ENCODE data around the gene CCDC187. TPM values are rescaled to one million over a fixed set of nuclear protein-coding genes. Genes with fewer than 3 reads are reported as not detected.
"Not testable (repeated sequence)": the region's sequence is repeated elsewhere in the genome, so short reads cannot be mapped to it uniquely, and the experiment has no call there.

Gene CCDC187
- total RNA-seq, 1 donor from 2014 or later, result not detected

DNA sequence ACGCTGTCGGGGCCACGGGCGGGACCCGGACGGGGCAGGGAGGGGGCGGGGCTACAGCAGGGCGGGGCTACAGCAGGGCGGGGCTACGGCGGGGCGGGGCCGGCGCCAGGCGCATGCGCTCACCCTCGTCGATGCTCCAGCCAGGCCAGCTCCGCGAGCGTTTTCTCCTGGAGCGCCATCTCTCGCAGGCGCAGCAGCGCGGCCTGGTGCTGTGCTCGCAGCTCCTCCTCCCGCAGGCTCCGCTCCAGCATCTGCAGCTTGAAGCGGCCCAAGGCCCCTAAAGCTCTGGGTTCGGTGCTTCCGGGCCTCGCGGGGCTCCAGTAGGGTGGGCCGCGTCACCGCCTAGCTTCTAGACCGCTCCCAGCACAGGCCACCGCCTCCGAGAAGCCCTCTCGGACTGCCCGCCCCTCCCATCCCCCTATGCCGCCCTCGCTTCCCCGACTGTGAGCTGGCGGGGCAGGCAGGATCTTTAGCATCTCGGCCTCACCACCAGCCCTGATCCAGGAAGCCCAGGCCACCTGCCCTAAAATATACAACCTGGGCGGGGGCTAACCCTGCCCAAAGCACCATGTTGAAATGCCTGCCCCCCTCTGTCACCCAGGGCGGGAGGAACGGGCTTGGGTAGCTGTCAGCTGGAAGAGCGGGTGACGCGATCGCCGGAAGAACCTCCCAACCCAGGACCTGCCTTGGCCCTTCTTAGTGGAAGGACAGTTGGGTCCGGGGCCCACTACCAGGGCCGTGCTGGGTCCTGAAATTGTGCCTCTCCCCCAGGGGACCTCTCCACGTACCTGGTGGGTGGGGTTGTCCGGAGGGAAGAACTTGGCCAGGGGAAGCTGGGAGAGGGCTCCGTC is 36.4 kb downstream of the CCDC187 start:
- Histone ChIP-seq H3K27ac (no peak overlapping the region), H3K4me1 (peaks cover 7% of the 10 kb centered on the region), H3K4me3 (peak overlapping the region; percentile 41 to 47), H3K27me3 (no peaks in the 10 kb centered on the region), H3K36me3 (no peaks in the 10 kb centered on the region), H3K9me3 (no peaks in the 10 kb centered on the region)
- intact Hi-C loops (cut with DNase I), result no loop called here
- DNase-seq (ENCODE audit: extremely low spot score in 2 of 2), result no peak
- TF ChIP-seq CTCF (IDR thresholded peaks at IDR 0.05) (no peak), POLR2A (IDR thresholded peaks at IDR 0.05) (no peak), POLR2AphosphoS5 (IDR thresholded peaks at IDR 0.05; ENCODE audit: insufficient read depth in 1 of 2, low read depth in 1 of 2) (peak in 1 of 2 donors; percentile 56)

DNA sequence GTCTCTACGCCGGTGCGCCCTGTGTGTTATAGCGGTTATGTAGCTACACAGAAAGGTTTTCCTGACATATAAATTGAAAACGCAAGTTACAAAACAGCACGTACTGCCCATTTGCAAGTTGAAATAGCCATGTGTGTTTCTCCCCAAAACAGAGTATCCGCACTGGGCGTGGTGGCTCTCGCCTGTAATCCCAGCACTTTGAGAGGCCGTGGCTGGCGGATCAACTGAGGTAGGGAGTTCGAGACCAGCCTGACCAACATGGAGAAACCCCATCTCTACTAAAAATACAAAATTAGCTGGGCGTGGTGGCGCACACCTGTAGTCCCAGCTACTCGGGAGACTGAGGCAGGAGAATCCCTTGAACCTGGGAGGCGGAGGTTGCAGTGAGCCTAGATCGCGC is 37.3 kb downstream of the CCDC187 start:
- H3K4me1 ChIP-seq; DNase-seq (ENCODE audit: extremely low spot score in 2 of 2); H3K36me3 ChIP-seq; intact Hi-C loops (cut with DNase I); H3K27me3 ChIP-seq; H3K27ac ChIP-seq; H3K9me3 ChIP-seq: not testable (repeated sequence)
- peak overlapping the region; percentile 41 to 47 for H3K4me3 ChIP-seq

DNA sequence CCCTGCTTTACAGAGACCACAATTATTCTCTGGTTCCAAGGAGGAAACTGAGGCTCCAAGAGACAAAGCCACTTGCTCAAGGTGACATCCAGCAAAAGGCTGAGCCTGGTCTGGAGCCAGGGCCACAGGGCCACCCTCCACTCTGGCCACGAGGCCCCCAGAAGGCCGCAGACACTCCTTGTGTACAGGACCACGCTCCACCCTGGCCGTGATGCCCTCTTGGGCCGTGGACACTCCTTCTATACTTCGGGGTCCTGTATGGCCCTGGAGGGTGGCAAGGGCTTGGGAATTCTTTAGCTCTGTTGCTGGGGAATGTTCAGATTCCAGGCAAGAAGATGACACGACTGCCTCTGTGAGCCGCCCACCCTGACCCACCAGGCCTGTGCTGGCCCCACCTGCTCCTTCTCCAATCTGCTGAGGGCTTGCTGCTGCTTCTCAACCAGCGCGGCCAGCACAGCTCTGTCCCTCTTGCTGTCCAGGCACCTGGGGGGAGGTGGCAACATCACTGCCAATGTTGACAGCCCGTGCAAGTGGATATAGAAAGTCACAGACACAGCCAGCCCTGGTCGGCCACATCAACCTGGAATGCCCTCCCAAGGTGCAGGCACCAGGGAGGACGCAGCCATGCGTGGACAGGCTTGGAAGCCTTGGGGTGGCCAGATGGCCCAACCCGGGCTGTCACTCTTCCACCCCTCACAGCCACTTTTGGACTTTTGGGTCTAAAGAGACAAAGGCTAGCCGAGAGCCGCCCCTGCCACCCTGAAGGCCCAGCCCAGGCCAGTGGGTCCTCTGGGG is 38.1 kb downstream of the CCDC187 start:
- DNase-seq (ENCODE audit: extremely low spot score in 2 of 2), result no peak
- intact Hi-C loops (cut with DNase I), result no loop called here
- Histone ChIP-seq H3K36me3 (no peaks in the 10 kb centered on the region), H3K27me3 (no peaks in the 10 kb centered on the region), H3K4me3 (no peak overlapping the region), H3K9me3 (no peaks in the 10 kb centered on the region), H3K27ac (no peak overlapping the region), H3K4me1 (peaks cover 7% of the 10 kb centered on the region)
- TF ChIP-seq CTCF (IDR thresholded peaks at IDR 0.05) (no peak), POLR2A (IDR thresholded peaks at IDR 0.05) (no peak), POLR2AphosphoS5 (IDR thresholded peaks at IDR 0.05; ENCODE audit: insufficient read depth in 1 of 2, low read depth in 1 of 2) (no peak)

GRCh38 chr9:136264441-136265405 is 39.2 kb downstream of the CCDC187 start:
- Histone ChIP-seq H3K36me3 (no peaks in the 10 kb centered on the region), H3K27ac (no peak overlapping the region), H3K4me3 (no peak overlapping the region), H3K9me3 (no peaks in the 10 kb centered on the region), H3K4me1 (peaks cover 7% of the 10 kb centered on the region), H3K27me3 (no peaks in the 10 kb centered on the region)
- TF ChIP-seq POLR2AphosphoS5 (IDR thresholded peaks at IDR 0.05; ENCODE audit: insufficient read depth in 1 of 2, low read depth in 1 of 2) (no peak), CTCF (IDR thresholded peaks at IDR 0.05) (no peak), POLR2A (IDR thresholded peaks at IDR 0.05) (no peak)
- no peak for DNase-seq (ENCODE audit: extremely low spot score in 2 of 2)
- intact Hi-C loops (cut with DNase I), result no loop called here

- no peak for DNase-seq (ENCODE audit: extremely low spot score in 2 of 2)
- H3K9me3 ChIP-seq, result no peaks in the 10 kb centered on the region
These were observed 39.9 kb downstream of the CCDC187 start for GRCh38 chr9:136264031-136264430.

More at GRCh38 chr9:136264031-136264430, 39.9 kb downstream of the CCDC187 start:
- peaks cover 7% of the 10 kb centered on the region for H3K4me1 ChIP-seq
- intact Hi-C loops (cut with DNase I), result no loop called here
- no peak overlapping the region for H3K4me3 ChIP-seq
- H3K27ac ChIP-seq, result no peak overlapping the region
- no peaks in the 10 kb centered on the region for H3K36me3 ChIP-seq
- no peaks in the 10 kb centered on the region for H3K27me3 ChIP-seq
- no peak for TF ChIP-seq POLR2A (IDR thresholded peaks at IDR 0.05)
- TF ChIP-seq POLR2AphosphoS5 (IDR thresholded peaks at IDR 0.05; ENCODE audit: insufficient read depth in 1 of 2, low read depth in 1 of 2), result no peak
- TF ChIP-seq CTCF (IDR thresholded peaks at IDR 0.05), result no peak
